Occipital lobe (tissue), 2 donors: ENCODE data around the gene EMC8. TPM values are rescaled to one million over a fixed set of nuclear protein-coding genes. Genes with fewer than 3 reads are reported as not detected.

Experiments used
- DNase-seq: peaks from one replicate; lab custom pipeline; 2025; lab: John Stamatoyannopoulos, UW
- total RNA-seq: library from RNA; depleted of rRNA; stranded (reverse); fragments of >200 nt; gene quantifications from one replicate; pipeline ENCODE4 v1.2.3, GENCODE V29; 2014

EMC8 gene
- total RNA-seq, 1 donor from 2014 or later, result 15.0 TPM

- DNase-seq, result no peak
These were observed 43.2 kb downstream of the EMC8 start for GRCh38 chr16:85755929-85756768.

GRCh38 chr16:85754413-85754812 lies 44.9 kb downstream of the EMC8 start:
- no peak for DNase-seq

GRCh38 chr16:85753976-85754375 lies 45.4 kb downstream of the EMC8 start:
- DNase-seq, result no peak

GRCh38 chr16:85753559-85753958 lies 45.8 kb downstream of the EMC8 start:
- no peak for DNase-seq

GRCh38 chr16:85752511-85753420 lies 46.6 kb downstream of the EMC8 start:
- no peak for DNase-seq

GRCh38 chr16:85751698-85752501 lies 47.4 kb downstream of the EMC8 start:
- DNase-seq, result no peak

- no peak for DNase-seq
These were observed 48.3 kb downstream of the EMC8 start, which contains the start of gene C16orf74 for GRCh38 chr16:85750827-85751697. C16orf74 (minus strand) TSS chr16:85751096; CDS start chr16:85735217, 15,879 bp downstream.

GRCh38 chr16:85750146-85750826 lies 49.1 kb downstream of the EMC8 start:
- no peak for DNase-seq

- DNase-seq, result no peak
These were observed 49.6 kb downstream of the EMC8 start for GRCh38 chr16:85749771-85750145.

- no peak for DNase-seq
These were observed 52.7 kb downstream of the EMC8 start for GRCh38 chr16:85746460-85747215.

- no peak for DNase-seq
These were observed 60.2 kb downstream of the EMC8 start for GRCh38 chr16:85738923-85739715.

GRCh38 chr16:85736921-85737320 lies 62.4 kb downstream of the EMC8 start:
- DNase-seq, result no peak

- no peak for DNase-seq
These were observed 63.4 kb downstream of the EMC8 start for GRCh38 chr16:85735946-85736345.

- DNase-seq, result no peak
These were observed 64.1 kb downstream of the EMC8 start for GRCh38 chr16:85735225-85735635.

- DNase-seq, result no peak
These were observed 64.9 kb downstream of the EMC8 start for GRCh38 chr16:85734311-85735017.

GRCh38 chr16:85733839-85734170 lies 65.5 kb downstream of the EMC8 start:
- no peak for DNase-seq

GRCh38 chr16:85733155-85733838 lies 66.0 kb downstream of the EMC8 start:
- DNase-seq, result no peak
